ENCODE results near the gene DNHD1.

The DNHD1 gene

GRCh38 chr11:6561288-6561687 lies 64.2 kb downstream of the DNHD1 start:
- Histone ChIP-seq H3K27me3 (ENCODE audit: control insufficient read depth, insufficient read depth, low read length) (no peaks in the 10 kb centered on the region), H3K36me3 (ENCODE audit: control insufficient read depth, insufficient read depth, low read length) (no peaks in the 10 kb centered on the region), H3K27ac (ENCODE audit: low read depth, low read length) (no peak overlapping the region), H3K4me3 (ENCODE audit: low read length) (no peak overlapping the region), H3K9ac (ENCODE audit: low read length) (no peak overlapping the region), H3K4me1 (ENCODE audit: control insufficient read depth, insufficient read depth, low read length) (no peaks in the 10 kb centered on the region)

- no peaks in the 10 kb centered on the region for H3K27me3 ChIP-seq (ENCODE audit: control insufficient read depth, insufficient read depth, low read length)
- H3K27ac ChIP-seq (ENCODE audit: low read depth, low read length): no peak overlapping the region
- no peak overlapping the region for H3K9ac ChIP-seq (ENCODE audit: low read length)
- H3K4me3 ChIP-seq (ENCODE audit: low read length): no peak overlapping the region
- no peaks in the 10 kb centered on the region for H3K36me3 ChIP-seq (ENCODE audit: control insufficient read depth, insufficient read depth, low read length)
- no peaks in the 10 kb centered on the region for H3K4me1 ChIP-seq (ENCODE audit: control insufficient read depth, insufficient read depth, low read length)
These were observed 66.1 kb downstream of the DNHD1 start for GRCh38 chr11:6563121-6563619.

- H3K27me3 ChIP-seq (ENCODE audit: control insufficient read depth, insufficient read depth, low read length): no peaks in the 10 kb centered on the region
- H3K36me3 ChIP-seq (ENCODE audit: control insufficient read depth, insufficient read depth, low read length): no peaks in the 10 kb centered on the region
- no peak overlapping the region for H3K4me3 ChIP-seq (ENCODE audit: low read length)
- H3K27ac ChIP-seq (ENCODE audit: low read depth, low read length): no peak overlapping the region
- H3K4me1 ChIP-seq (ENCODE audit: control insufficient read depth, insufficient read depth, low read length): peaks cover 4% of the 10 kb centered on the region
- no peak overlapping the region for H3K9ac ChIP-seq (ENCODE audit: low read length)
These were observed 66.6 kb downstream of the DNHD1 start for GRCh38 chr11:6563667-6564066.

GRCh38 chr11:6565325-6565724 lies 68.2 kb downstream of the DNHD1 start:
- no peaks in the 10 kb centered on the region for H3K36me3 ChIP-seq (ENCODE audit: control insufficient read depth, insufficient read depth, low read length)
- no peak overlapping the region for H3K27ac ChIP-seq (ENCODE audit: low read depth, low read length)
- H3K9ac ChIP-seq (ENCODE audit: low read length): no peak overlapping the region
- no peaks in the 10 kb centered on the region for H3K27me3 ChIP-seq (ENCODE audit: control insufficient read depth, insufficient read depth, low read length)
- H3K4me1 ChIP-seq (ENCODE audit: control insufficient read depth, insufficient read depth, low read length): peaks cover 5% of the 10 kb centered on the region
- no peak overlapping the region for H3K4me3 ChIP-seq (ENCODE audit: low read length)

- Histone ChIP-seq H3K27ac (ENCODE audit: low read depth, low read length) (no peak overlapping the region), H3K4me1 (ENCODE audit: control insufficient read depth, insufficient read depth, low read length) (peaks cover 5% of the 10 kb centered on the region), H3K4me3 (ENCODE audit: low read length) (no peak overlapping the region), H3K9ac (ENCODE audit: low read length) (no peak overlapping the region), H3K27me3 (ENCODE audit: control insufficient read depth, insufficient read depth, low read length) (no peaks in the 10 kb centered on the region), H3K36me3 (ENCODE audit: control insufficient read depth, insufficient read depth, low read length) (no peaks in the 10 kb centered on the region)
These were observed 69.1 kb downstream of the DNHD1 start for GRCh38 chr11:6565988-6566703.

- no peak overlapping the region for H3K9ac ChIP-seq (ENCODE audit: low read length)
- no peaks in the 10 kb centered on the region for H3K27me3 ChIP-seq (ENCODE audit: control insufficient read depth, insufficient read depth, low read length)
- no peak overlapping the region for H3K27ac ChIP-seq (ENCODE audit: low read depth, low read length)
- H3K36me3 ChIP-seq (ENCODE audit: control insufficient read depth, insufficient read depth, low read length): no peaks in the 10 kb centered on the region
- peaks cover 5% of the 10 kb centered on the region for H3K4me1 ChIP-seq (ENCODE audit: control insufficient read depth, insufficient read depth, low read length)
- H3K4me3 ChIP-seq (ENCODE audit: low read length): no peak overlapping the region
These were observed 69.8 kb downstream of the DNHD1 start for GRCh38 chr11:6566704-6567370.

GRCh38 chr11:6567371-6567745 lies 70.3 kb downstream of the DNHD1 start:
- no peak overlapping the region for H3K4me3 ChIP-seq (ENCODE audit: low read length)
- no peak overlapping the region for H3K27ac ChIP-seq (ENCODE audit: low read depth, low read length)
- no peaks in the 10 kb centered on the region for H3K36me3 ChIP-seq (ENCODE audit: control insufficient read depth, insufficient read depth, low read length)
- no peak overlapping the region for H3K9ac ChIP-seq (ENCODE audit: low read length)
- H3K27me3 ChIP-seq (ENCODE audit: control insufficient read depth, insufficient read depth, low read length): no peaks in the 10 kb centered on the region
- peaks cover 8% of the 10 kb centered on the region for H3K4me1 ChIP-seq (ENCODE audit: control insufficient read depth, insufficient read depth, low read length)

GRCh38 chr11:6568191-6568918 lies 71.3 kb downstream of the DNHD1 start:
- Histone ChIP-seq H3K9ac (ENCODE audit: low read length) (no peak overlapping the region), H3K4me3 (ENCODE audit: low read length) (no peak overlapping the region), H3K4me1 (ENCODE audit: control insufficient read depth, insufficient read depth, low read length) (peaks cover 8% of the 10 kb centered on the region), H3K36me3 (ENCODE audit: control insufficient read depth, insufficient read depth, low read length) (no peaks in the 10 kb centered on the region), H3K27ac (ENCODE audit: low read depth, low read length) (no peak overlapping the region), H3K27me3 (ENCODE audit: control insufficient read depth, insufficient read depth, low read length) (no peaks in the 10 kb centered on the region)

- peaks cover 8% of the 10 kb centered on the region for H3K4me1 ChIP-seq (ENCODE audit: control insufficient read depth, insufficient read depth, low read length)
- H3K9ac ChIP-seq (ENCODE audit: low read length): no peak overlapping the region
- H3K4me3 ChIP-seq (ENCODE audit: low read length): no peak overlapping the region
- H3K27me3 ChIP-seq (ENCODE audit: control insufficient read depth, insufficient read depth, low read length): no peaks in the 10 kb centered on the region
- H3K27ac ChIP-seq (ENCODE audit: low read depth, low read length): no peak overlapping the region
- H3K36me3 ChIP-seq (ENCODE audit: control insufficient read depth, insufficient read depth, low read length): no peaks in the 10 kb centered on the region
These were observed 72.6 kb downstream of the DNHD1 start for GRCh38 chr11:6569706-6570105.

- no peak overlapping the region for H3K9ac ChIP-seq (ENCODE audit: low read length)
- no peak overlapping the region for H3K27ac ChIP-seq (ENCODE audit: low read depth, low read length)
- H3K4me1 ChIP-seq (ENCODE audit: control insufficient read depth, insufficient read depth, low read length): peaks cover 8% of the 10 kb centered on the region
- H3K4me3 ChIP-seq (ENCODE audit: low read length): no peak overlapping the region
- no peaks in the 10 kb centered on the region for H3K27me3 ChIP-seq (ENCODE audit: control insufficient read depth, insufficient read depth, low read length)
- H3K36me3 ChIP-seq (ENCODE audit: control insufficient read depth, insufficient read depth, low read length): no peaks in the 10 kb centered on the region
These were observed 73.8 kb downstream of the DNHD1 start for GRCh38 chr11:6570691-6571427.

- H3K36me3 ChIP-seq (ENCODE audit: control insufficient read depth, insufficient read depth, low read length): no peaks in the 10 kb centered on the region
- H3K9ac ChIP-seq (ENCODE audit: low read length): no peak overlapping the region
- peaks cover 13% of the 10 kb centered on the region for H3K4me1 ChIP-seq (ENCODE audit: control insufficient read depth, insufficient read depth, low read length)
- H3K27ac ChIP-seq (ENCODE audit: low read depth, low read length): no peak overlapping the region
- no peaks in the 10 kb centered on the region for H3K27me3 ChIP-seq (ENCODE audit: control insufficient read depth, insufficient read depth, low read length)
- no peak overlapping the region for H3K4me3 ChIP-seq (ENCODE audit: low read length)
These were observed 74.4 kb downstream of the DNHD1 start for GRCh38 chr11:6571434-6572008.

- peaks cover 20% of the 10 kb centered on the region for H3K4me1 ChIP-seq (ENCODE audit: control insufficient read depth, insufficient read depth, low read length)
- no peak overlapping the region for H3K9ac ChIP-seq (ENCODE audit: low read length)
- no peaks in the 10 kb centered on the region for H3K36me3 ChIP-seq (ENCODE audit: control insufficient read depth, insufficient read depth, low read length)
- H3K27me3 ChIP-seq (ENCODE audit: control insufficient read depth, insufficient read depth, low read length): no peaks in the 10 kb centered on the region
- H3K27ac ChIP-seq (ENCODE audit: low read depth, low read length): no peak overlapping the region
- H3K4me3 ChIP-seq (ENCODE audit: low read length): no peak overlapping the region
These were observed 75.1 kb downstream of the DNHD1 start for GRCh38 chr11:6572215-6572614.

Data from rectal smooth muscle tissue (tissue), 1 donor.